ENCODE measurements around the gene ANKS1A. TPM values are rescaled to one million over a fixed set of nuclear protein-coding genes. Genes with fewer than 3 reads are reported as not detected.

The ANKS1A gene
- total RNA-seq, 1 experiment from 2014 or later, result 18.4 TPM

- no peak for DNase-seq (ENCODE audit: low read depth)
Observed at GRCh38 chr6:35054106-35054742, 165.2 kb downstream of the ANKS1A start.

GRCh38 chr6:35054743-35055130, 165.7 kb downstream of the ANKS1A start:
- DNase-seq (ENCODE audit: low read depth), result no peak

GRCh38 chr6:35055891-35056290, 166.8 kb downstream of the ANKS1A start:
- DNase-seq (ENCODE audit: low read depth), result no peak

- DNase-seq (ENCODE audit: low read depth), result no peak
Observed at GRCh38 chr6:35056952-35057351, 167.9 kb downstream of the ANKS1A start.

- no peak for DNase-seq (ENCODE audit: low read depth)
Observed at GRCh38 chr6:35057449-35058357, 168.6 kb downstream of the ANKS1A start.

GRCh38 chr6:35058358-35058675, 169.3 kb downstream of the ANKS1A start:
- no peak for DNase-seq (ENCODE audit: low read depth)

GRCh38 chr6:35058865-35059522, 169.9 kb downstream of the ANKS1A start:
- no peak for DNase-seq (ENCODE audit: low read depth)

- no peak for DNase-seq (ENCODE audit: low read depth)
Observed at GRCh38 chr6:35059596-35060345, 170.7 kb downstream of the ANKS1A start.

GRCh38 chr6:35061102-35061615, 172.1 kb downstream of the ANKS1A start:
- DNase-seq (ENCODE audit: low read depth), result no peak

- DNase-seq (ENCODE audit: low read depth), result no peak
Observed at GRCh38 chr6:35061651-35062410, 172.8 kb downstream of the ANKS1A start.

- DNase-seq (ENCODE audit: low read depth), result no peak
Observed at GRCh38 chr6:35062676-35063574, 173.9 kb downstream of the ANKS1A start.

- DNase-seq (ENCODE audit: low read depth), result no peak
Observed at GRCh38 chr6:35063701-35064280, 174.7 kb downstream of the ANKS1A start.

- DNase-seq (ENCODE audit: low read depth), result no peak
Observed at GRCh38 chr6:35064290-35064689, 175.2 kb downstream of the ANKS1A start.

- no peak for DNase-seq (ENCODE audit: low read depth)
Observed at GRCh38 chr6:35064757-35065440, 175.8 kb downstream of the ANKS1A start.

- DNase-seq (ENCODE audit: low read depth), result no peak
Observed at GRCh38 chr6:35065441-35065800, 176.4 kb downstream of the ANKS1A start.

GRCh38 chr6:35065870-35066269, 176.8 kb downstream of the ANKS1A start:
- no peak for DNase-seq (ENCODE audit: low read depth)

- DNase-seq (ENCODE audit: low read depth), result no peak
Observed at GRCh38 chr6:35067234-35067633, 178.2 kb downstream of the ANKS1A start.

GRCh38 chr6:35068206-35068605, 179.2 kb downstream of the ANKS1A start:
- no peak for DNase-seq (ENCODE audit: low read depth)

GRCh38 chr6:35068644-35069043, 179.6 kb downstream of the ANKS1A start:
- DNase-seq (ENCODE audit: low read depth), result no peak

Measured in M059J (cell line).